ENCODE data around the gene INA.

The INA gene

DNA sequence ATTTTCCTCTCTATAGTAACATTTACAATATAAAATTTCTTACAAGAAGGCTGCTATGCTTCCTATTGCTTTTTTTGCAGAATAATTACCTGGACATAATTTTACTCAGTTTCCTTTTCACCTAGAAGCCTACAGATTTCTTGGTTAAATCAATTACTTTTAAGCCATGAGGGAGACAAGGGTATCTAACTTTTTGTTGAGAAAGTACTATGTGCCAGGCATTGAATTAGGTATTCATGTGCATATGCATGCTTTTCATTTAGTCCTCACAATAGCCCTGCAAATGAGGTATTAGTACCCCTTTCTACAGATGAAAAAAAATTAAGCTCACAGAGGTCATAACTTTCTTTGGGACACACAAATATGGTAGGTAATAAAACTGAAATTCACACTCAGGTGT is 57.6 kb downstream of the INA start:
- Histone ChIP-seq H3K27ac (ENCODE audit: poor library complexity, severe bottlenecking) (no peak overlapping the region), H3K9me3 (ENCODE audit: severe bottlenecking) (no peaks in the 10 kb centered on the region), H3K27me3 (ENCODE audit: insufficient read depth, poor library complexity, severe bottlenecking) (no peaks in the 10 kb centered on the region), H3K4me3 (ENCODE audit: severe bottlenecking) (no peak overlapping the region), H3K4me1 (ENCODE audit: insufficient read depth, poor library complexity, severe bottlenecking) (no peaks in the 10 kb centered on the region), H3K36me3 (ENCODE audit: low read depth) (peaks cover 76% of the 10 kb centered on the region)
- TF ChIP-seq, protein P1, sequence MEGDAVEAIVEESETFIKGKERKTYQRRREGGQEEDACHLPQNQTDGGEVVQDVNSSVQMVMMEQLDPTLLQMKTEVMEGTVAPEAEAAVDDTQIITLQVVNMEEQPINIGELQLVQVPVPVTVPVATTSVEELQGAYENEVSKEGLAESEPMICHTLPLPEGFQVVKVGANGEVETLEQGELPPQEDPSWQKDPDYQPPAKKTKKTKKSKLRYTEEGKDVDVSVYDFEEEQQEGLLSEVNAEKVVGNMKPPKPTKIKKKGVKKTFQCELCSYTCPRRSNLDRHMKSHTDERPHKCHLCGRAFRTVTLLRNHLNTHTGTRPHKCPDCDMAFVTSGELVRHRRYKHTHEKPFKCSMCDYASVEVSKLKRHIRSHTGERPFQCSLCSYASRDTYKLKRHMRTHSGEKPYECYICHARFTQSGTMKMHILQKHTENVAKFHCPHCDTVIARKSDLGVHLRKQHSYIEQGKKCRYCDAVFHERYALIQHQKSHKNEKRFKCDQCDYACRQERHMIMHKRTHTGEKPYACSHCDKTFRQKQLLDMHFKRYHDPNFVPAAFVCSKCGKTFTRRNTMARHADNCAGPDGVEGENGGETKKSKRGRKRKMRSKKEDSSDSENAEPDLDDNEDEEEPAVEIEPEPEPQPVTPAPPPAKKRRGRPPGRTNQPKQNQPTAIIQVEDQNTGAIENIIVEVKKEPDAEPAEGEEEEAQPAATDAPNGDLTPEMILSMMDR (IDR thresholded peaks at IDR 0.05; ENCODE audit: poor library complexity, severe bottlenecking): no peak
- ATAC-seq (ENCODE audit: low read depth) (no peak), DNase-seq (ENCODE audit: low spot score) (no peak)

- H3K4me1 ChIP-seq (ENCODE audit: insufficient read depth, poor library complexity, severe bottlenecking): no peaks in the 10 kb centered on the region
- no peak overlapping the region for H3K4me3 ChIP-seq (ENCODE audit: severe bottlenecking)
- H3K27ac ChIP-seq (ENCODE audit: poor library complexity, severe bottlenecking): no peak overlapping the region
- TF ChIP-seq, protein P1 (IDR thresholded peaks at IDR 0.05; ENCODE audit: poor library complexity, severe bottlenecking): no peak
- DNase-seq (ENCODE audit: low spot score): no peak
- ATAC-seq (ENCODE audit: low read depth): no peak
- H3K27me3 ChIP-seq (ENCODE audit: insufficient read depth, poor library complexity, severe bottlenecking): no peaks in the 10 kb centered on the region
- H3K36me3 ChIP-seq (ENCODE audit: low read depth): peaks cover 74% of the 10 kb centered on the region
- no peaks in the 10 kb centered on the region for H3K9me3 ChIP-seq (ENCODE audit: severe bottlenecking)
Observed at GRCh38 chr10:103336370-103336769, 59.4 kb downstream of the INA start.
